GM10248 (cell line): Measurements from ENCODE around the gene SPATA24.

ENCODE experiments used
- CTCF ChIA-PET: fragments of 300-600 bp; sonication (Branson Sonifier 250); formaldehyde crosslinking; extraction: SDS; loops from one replicate; lab custom pipeline; 2021; ENCODE audit warnings: antibody characterized with exemption; lab: Yijun Ruan, JAX
- POLR2A ChIA-PET: fragments of 350-650 bp; sonication (Branson Sonifier 250); formaldehyde crosslinking; extraction: SDS; loops from one replicate; lab custom pipeline; 2020; ENCODE audit warnings: antibody characterized with exemption; lab: Yijun Ruan, JAX
- DNase-seq: peaks from one replicate; pipeline ENCODE4 v3.0.0; 2012; ENCODE audit errors: extremely low spot score
- CTCF ChIP-seq: IDR thresholded peaks from 2 replicates; pipeline ENCODE4 v1.5.1; 2012; ENCODE audit warnings: mild to moderate bottlenecking, low read depth; ENCODE audit errors: extremely low read depth, missing control alignments, control extremely low read depth

Gene SPATA24

GRCh38 chr5:139430015-139430414, 26.1 kb upstream of the SPATA24 start:
- no peak for TF ChIP-seq CTCF
- DNase-seq, result no peak
- POLR2A ChIA-PET, result no interaction called here
- CTCF ChIA-PET, result interaction anchor here (0.8 to 4.8 kb wide), 5 partner anchors 8 to 87 kb away, joined by 3 to 41 read pairs (median 6); no protein-coding TSS in a partner anchor

- no peak for DNase-seq
- TF ChIP-seq CTCF, result no peak
- ChIA-PET POLR2A (no interaction called here), CTCF (interaction anchor here (1.0 to 18.1 kb wide), 4 partner anchors 10 to 91 kb away, joined by 3 to 504 read pairs (median 4); no protein-coding TSS in a partner anchor)
Observed at GRCh38 chr5:139426203-139426885, 22.5 kb upstream of the SPATA24 start.

- DNase-seq, result no peak
- no peak for TF ChIP-seq CTCF
- CTCF ChIA-PET, result interaction anchor here (1.1 to 18.1 kb wide), 6 partner anchors 10 to 183 kb away, joined by 3 to 504 read pairs (median 4); partner anchors contain the start of gene DNAJC18
- POLR2A ChIA-PET, result no interaction called here
Observed at GRCh38 chr5:139425497-139425896, 21.6 kb upstream of the SPATA24 start.

- ChIA-PET CTCF (interaction anchor here (0.5 to 18.1 kb wide), 52 partner anchors 8 to 344 kb away, joined by 3 to 504 read pairs (median 5); partner anchors contain the start of genes DNAJC18, SMIM33, SPATA24 and STING1), POLR2A (no interaction called here)
Observed at GRCh38 chr5:139422307-139422893, 18.5 kb upstream of the SPATA24 start.

GRCh38 chr5:139419226-139420192, 15.6 kb upstream of the SPATA24 start:
- ChIA-PET POLR2A (no interaction called here), CTCF (interaction anchor here (1.0 to 18.1 kb wide), 15 partner anchors 8 to 347 kb away, joined by 3 to 504 read pairs (median 6); partner anchors contain the start of genes DNAJC18 and SPATA24)

More at GRCh38 chr5:139422307-139422893, 18.5 kb upstream of the SPATA24 start:
- peak; percentile 85 for TF ChIP-seq CTCF
- DNase-seq, result peak; percentile 85

More at GRCh38 chr5:139419226-139420192, 15.6 kb upstream of the SPATA24 start:
- TF ChIP-seq CTCF, result no peak
- no peak for DNase-seq
